Loucy (cell line): ENCODE data around the gene CGAS.

Experiments used
- CTCF ChIP-seq: fragments of 200-600 bp; sonication (generic); conservative IDR thresholded peaks from 2 replicates; pipeline ENCODE4 v1.5.1; 2014; ENCODE audit warnings: mild to moderate bottlenecking, antibody characterized with exemption, low read length
- EZH2phosphoT487 ChIP-seq: fragments of 200-600 bp; IDR thresholded peaks from 2 replicates; pipeline ENCODE4 v1.6.1; 2018; ENCODE audit warnings: antibody characterized with exemption, mild to moderate bottlenecking, moderate library complexity, borderline replicate concordance

- TF ChIP-seq CTCF (no peak), EZH2phosphoT487 (no peak)
These were observed 8.0 kb upstream of the CGAS start for GRCh38 chr6:73460056-73460455.
